WTC11 (cell line): ENCODE results near the gene NEUROD2. TPM values are rescaled to one million over a fixed set of nuclear protein-coding genes. Genes with fewer than 3 reads are reported as not detected.
A peak's percentile ranks its signal among the peaks of the same experiment; 100 is the strongest.

ENCODE experiments used
- ATAC-seq: fragments of 200-7000 bp; cut with Tn5 transposase; 2 replicates; pipeline ENCODE4 v1.10.0; 2021; ENCODE audit warnings: mild to moderate bottlenecking, moderate library complexity
- CTCF ChIA-PET: fragments of 300-600 bp; sonication (Branson Sonifier 250); formaldehyde crosslinking; loops from one replicate; lab custom pipeline; 2021; ENCODE audit warnings: antibody characterized with exemption; lab: Charles Lee
- POLR2A ChIA-PET: fragments of 350-600 bp; sonication (Branson Sonifier 250); formaldehyde crosslinking; loops from one replicate; lab custom pipeline; 2021; ENCODE audit warnings: antibody characterized with exemption; lab: Charles Lee
- DNase-seq: peaks from one replicate; pipeline ENCODE4 v3.0.0; 2021; ENCODE audit warnings: low spot score
- H3K27ac Mint-ChIP-seq: 2 replicates; pipeline ENCODE4 v1.8.0; 2021; ENCODE audit warnings: mixed read lengths
- H3K27me3 Mint-ChIP-seq: 2 replicates; pipeline ENCODE4 v1.8.0; 2021; ENCODE audit warnings: low read depth, mild to moderate bottlenecking, moderate library complexity, mixed read lengths
- H3K36me3 Mint-ChIP-seq: 2 replicates; pipeline ENCODE4 v1.8.0; 2021; ENCODE audit warnings: mixed read lengths
- H3K4me1 Mint-ChIP-seq: 2 replicates; pipeline ENCODE4 v1.8.0; 2022; ENCODE audit warnings: mixed read lengths
- H3K4me3 Mint-ChIP-seq: 2 replicates; pipeline ENCODE4 v1.8.0; 2021; ENCODE audit warnings: mild to moderate bottlenecking, moderate library complexity, mixed read lengths
- H3K9me3 Mint-ChIP-seq: 2 replicates; pipeline ENCODE4 v1.8.0; 2021; ENCODE audit warnings: mixed read lengths
- ATF1 ChIP-seq: sonication (generic); formaldehyde crosslinking; IDR thresholded peaks from 2 replicates; pipeline ENCODE4 v1.8.1; 2023; ENCODE audit warnings: mild to moderate bottlenecking, moderate library complexity, missing genetic modification reagents
- ELF4 ChIP-seq: sonication (generic); formaldehyde crosslinking; IDR thresholded peaks from 2 replicates; pipeline ENCODE4 v1.8.1; 2022; ENCODE audit warnings: low read depth, mild to moderate bottlenecking, moderate library complexity, missing genetic modification reagents
- HMGA2 ChIP-seq: fragments of 250-450 bp; sonication (Bioruptor Pico); IDR thresholded peaks from 2 replicates; pipeline ENCODE4 v1.4.0; 2021; ENCODE audit warnings: mild to moderate bottlenecking, moderate library complexity
- NFYB ChIP-seq: sonication (generic); formaldehyde crosslinking; conservative IDR thresholded peaks from 2 replicates; pipeline ENCODE4 v1.8.0; 2022; ENCODE audit warnings: low read depth, missing genetic modification reagents
- RELA ChIP-seq: sonication (generic); formaldehyde crosslinking; IDR thresholded peaks from 2 replicates; pipeline ENCODE4 v1.8.1; 2022; ENCODE audit warnings: missing genetic modification reagents, mild to moderate bottlenecking, borderline replicate concordance
- TCF7 ChIP-seq: sonication (generic); formaldehyde crosslinking; IDR thresholded peaks from 2 replicates; pipeline ENCODE4 v1.8.0; 2022; ENCODE audit warnings: mild to moderate bottlenecking, low read depth, missing genetic modification reagents, moderate library complexity
- TEAD1 ChIP-seq: sonication (generic); formaldehyde crosslinking; IDR thresholded peaks from 2 replicates; pipeline ENCODE4 v1.8.0; 2022; ENCODE audit warnings: mild to moderate bottlenecking, missing genetic modification reagents
- ZBTB21 ChIP-seq: sonication (generic); formaldehyde crosslinking; IDR thresholded peaks from 2 replicates; pipeline ENCODE4 v1.8.1; 2023; ENCODE audit warnings: mild to moderate bottlenecking, missing genetic modification reagents, borderline replicate concordance
- total RNA-seq: library from RNA; stranded (reverse); gene quantifications from 3 replicates; pipeline ENCODE4 v1.2.3, GENCODE V29; 2021
- TF ChIP-seq, protein P1 (sequence below): sonication (generic); formaldehyde crosslinking; IDR thresholded peaks from 2 replicates; pipeline ENCODE4 v1.8.1; 2022; ENCODE audit warnings: mild to moderate bottlenecking, moderate library complexity, missing genetic modification reagents
- TF ChIP-seq, protein P2 (sequence below): sonication (generic); formaldehyde crosslinking; IDR thresholded peaks from 2 replicates; pipeline ENCODE4 v1.8.0; 2022; ENCODE audit warnings: mild to moderate bottlenecking, missing genetic modification reagents
- TF ChIP-seq, protein P3 (sequence below): sonication (generic); formaldehyde crosslinking; IDR thresholded peaks from 2 replicates; pipeline ENCODE4 v1.8.1; 2023; ENCODE audit warnings: mild to moderate bottlenecking, missing genetic modification reagents, borderline replicate concordance
- TF ChIP-seq, protein P4 (sequence below): sonication (generic); formaldehyde crosslinking; IDR thresholded peaks from 2 replicates; pipeline ENCODE4 v1.8.0; 2023; ENCODE audit warnings: missing genetic modification reagents
- TF ChIP-seq, protein P5 (sequence below): sonication (generic); formaldehyde crosslinking; IDR thresholded peaks from 2 replicates; pipeline ENCODE4 v1.8.0; 2023; ENCODE audit warnings: missing genetic modification reagents, mild to moderate bottlenecking, borderline replicate concordance
- TF ChIP-seq, protein P6 (sequence below): sonication (generic); formaldehyde crosslinking; IDR thresholded peaks from 2 replicates; pipeline ENCODE4 v1.8.1; 2023; ENCODE audit warnings: mild to moderate bottlenecking, missing genetic modification reagents
- TF ChIP-seq, protein P7 (sequence below): sonication (generic); formaldehyde crosslinking; IDR thresholded peaks from 2 replicates; pipeline ENCODE4 v1.8.0; 2022; ENCODE audit warnings: missing genetic modification reagents
- TF ChIP-seq, protein P8 (sequence below): fragments of 250-450 bp; sonication (Bioruptor Pico); IDR thresholded peaks from 2 replicates; pipeline ENCODE4 v1.9.0; 2021; ENCODE audit warnings: mild to moderate bottlenecking

The NEUROD2 gene
- total RNA-seq, 1 experiment from 2014 or later = not detected

DNA sequence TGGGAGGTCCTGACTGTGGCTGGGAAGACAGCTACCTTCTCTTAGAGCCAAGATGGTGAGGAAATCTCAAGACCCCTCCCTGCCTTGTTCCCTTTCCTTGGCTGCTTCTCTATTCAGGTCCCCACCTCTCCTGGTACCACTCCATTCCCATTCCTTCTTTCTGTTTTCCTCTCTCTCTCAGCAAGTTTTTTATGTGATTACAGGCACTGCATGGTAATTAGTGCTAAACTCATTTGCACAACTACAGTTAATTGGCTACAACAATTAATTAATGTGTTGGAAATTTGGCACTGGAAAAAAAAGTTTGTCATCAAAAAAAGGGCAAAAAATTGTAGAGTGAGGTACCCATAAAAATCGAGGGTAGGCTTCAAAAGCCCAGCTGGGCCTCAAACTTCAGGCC is 45.3 kb downstream of the NEUROD2 start (continued):
- TF ChIP-seq HMGA2 (CRISPR knock-in tag) = no peak
- TF ChIP-seq, protein P1, sequence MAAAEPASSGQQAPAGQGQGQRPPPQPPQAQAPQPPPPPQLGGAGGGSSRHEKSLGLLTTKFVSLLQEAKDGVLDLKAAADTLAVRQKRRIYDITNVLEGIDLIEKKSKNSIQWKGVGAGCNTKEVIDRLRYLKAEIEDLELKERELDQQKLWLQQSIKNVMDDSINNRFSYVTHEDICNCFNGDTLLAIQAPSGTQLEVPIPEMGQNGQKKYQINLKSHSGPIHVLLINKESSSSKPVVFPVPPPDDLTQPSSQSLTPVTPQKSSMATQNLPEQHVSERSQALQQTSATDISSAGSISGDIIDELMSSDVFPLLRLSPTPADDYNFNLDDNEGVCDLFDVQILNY (CRISPR knock-in tag) = no peak

DNA sequence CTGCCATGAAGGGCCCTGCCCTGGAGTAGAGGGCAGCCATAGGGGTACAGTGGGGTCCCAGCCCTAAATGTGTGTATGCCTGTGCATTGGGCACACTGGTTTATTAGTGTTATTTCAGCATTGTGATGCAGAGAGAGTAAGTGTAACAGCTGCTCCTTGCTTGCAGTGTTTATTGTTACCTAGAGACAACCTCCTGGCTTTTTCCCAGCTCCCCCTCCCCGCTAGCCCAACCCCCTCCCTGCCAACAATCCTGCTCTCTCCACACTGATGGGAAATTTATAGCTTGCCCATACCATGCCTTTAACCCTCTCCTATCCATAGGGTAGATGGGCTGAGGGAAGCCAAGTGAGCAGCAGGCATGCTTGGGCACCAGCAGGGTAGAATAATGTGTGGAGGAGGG is 51.3 kb downstream of the NEUROD2 start:
- POLR2A ChIA-PET = no interaction called here
- no peak overlapping the region for H3K4me3 Mint-ChIP-seq
- CTCF ChIA-PET = interaction anchor here (1.2 to 14.0 kb wide), 6 partner anchors 8 to 116 kb away, joined by 3 to 390 read pairs (median 18); partner anchors contain the start of gene PPP1R1B
- H3K27me3 Mint-ChIP-seq = no peaks in the 10 kb centered on the region
- ATAC-seq = no peak
- TF ChIP-seq TEAD1 (CRISPR knock-in tag) = no peak
- no peak for TF ChIP-seq ATF1 (CRISPR knock-in tag)
- no peak for TF ChIP-seq RELA (CRISPR knock-in tag)
- TF ChIP-seq, protein P2, sequence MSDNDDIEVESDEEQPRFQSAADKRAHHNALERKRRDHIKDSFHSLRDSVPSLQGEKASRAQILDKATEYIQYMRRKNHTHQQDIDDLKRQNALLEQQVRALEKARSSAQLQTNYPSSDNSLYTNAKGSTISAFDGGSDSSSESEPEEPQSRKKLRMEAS (CRISPR knock-in tag) = no peak
- TF ChIP-seq, protein P3, sequence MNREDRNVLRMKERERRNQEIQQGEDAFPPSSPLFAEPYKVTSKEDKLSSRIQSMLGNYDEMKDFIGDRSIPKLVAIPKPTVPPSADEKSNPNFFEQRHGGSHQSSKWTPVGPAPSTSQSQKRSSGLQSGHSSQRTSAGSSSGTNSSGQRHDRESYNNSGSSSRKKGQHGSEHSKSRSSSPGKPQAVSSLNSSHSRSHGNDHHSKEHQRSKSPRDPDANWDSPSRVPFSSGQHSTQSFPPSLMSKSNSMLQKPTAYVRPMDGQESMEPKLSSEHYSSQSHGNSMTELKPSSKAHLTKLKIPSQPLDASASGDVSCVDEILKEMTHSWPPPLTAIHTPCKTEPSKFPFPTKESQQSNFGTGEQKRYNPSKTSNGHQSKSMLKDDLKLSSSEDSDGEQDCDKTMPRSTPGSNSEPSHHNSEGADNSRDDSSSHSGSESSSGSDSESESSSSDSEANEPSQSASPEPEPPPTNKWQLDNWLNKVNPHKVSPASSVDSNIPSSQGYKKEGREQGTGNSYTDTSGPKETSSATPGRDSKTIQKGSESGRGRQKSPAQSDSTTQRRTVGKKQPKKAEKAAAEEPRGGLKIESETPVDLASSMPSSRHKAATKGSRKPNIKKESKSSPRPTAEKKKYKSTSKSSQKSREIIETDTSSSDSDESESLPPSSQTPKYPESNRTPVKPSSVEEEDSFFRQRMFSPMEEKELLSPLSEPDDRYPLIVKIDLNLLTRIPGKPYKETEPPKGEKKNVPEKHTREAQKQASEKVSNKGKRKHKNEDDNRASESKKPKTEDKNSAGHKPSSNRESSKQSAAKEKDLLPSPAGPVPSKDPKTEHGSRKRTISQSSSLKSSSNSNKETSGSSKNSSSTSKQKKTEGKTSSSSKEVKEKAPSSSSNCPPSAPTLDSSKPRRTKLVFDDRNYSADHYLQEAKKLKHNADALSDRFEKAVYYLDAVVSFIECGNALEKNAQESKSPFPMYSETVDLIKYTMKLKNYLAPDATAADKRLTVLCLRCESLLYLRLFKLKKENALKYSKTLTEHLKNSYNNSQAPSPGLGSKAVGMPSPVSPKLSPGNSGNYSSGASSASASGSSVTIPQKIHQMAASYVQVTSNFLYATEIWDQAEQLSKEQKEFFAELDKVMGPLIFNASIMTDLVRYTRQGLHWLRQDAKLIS = no peak
- TF ChIP-seq, protein P4, sequence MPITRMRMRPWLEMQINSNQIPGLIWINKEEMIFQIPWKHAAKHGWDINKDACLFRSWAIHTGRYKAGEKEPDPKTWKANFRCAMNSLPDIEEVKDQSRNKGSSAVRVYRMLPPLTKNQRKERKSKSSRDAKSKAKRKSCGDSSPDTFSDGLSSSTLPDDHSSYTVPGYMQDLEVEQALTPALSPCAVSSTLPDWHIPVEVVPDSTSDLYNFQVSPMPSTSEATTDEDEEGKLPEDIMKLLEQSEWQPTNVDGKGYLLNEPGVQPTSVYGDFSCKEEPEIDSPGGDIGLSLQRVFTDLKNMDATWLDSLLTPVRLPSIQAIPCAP (CRISPR knock-in tag) = no peak
- no peak for TF ChIP-seq ZBTB21
- TF ChIP-seq, protein P5, sequence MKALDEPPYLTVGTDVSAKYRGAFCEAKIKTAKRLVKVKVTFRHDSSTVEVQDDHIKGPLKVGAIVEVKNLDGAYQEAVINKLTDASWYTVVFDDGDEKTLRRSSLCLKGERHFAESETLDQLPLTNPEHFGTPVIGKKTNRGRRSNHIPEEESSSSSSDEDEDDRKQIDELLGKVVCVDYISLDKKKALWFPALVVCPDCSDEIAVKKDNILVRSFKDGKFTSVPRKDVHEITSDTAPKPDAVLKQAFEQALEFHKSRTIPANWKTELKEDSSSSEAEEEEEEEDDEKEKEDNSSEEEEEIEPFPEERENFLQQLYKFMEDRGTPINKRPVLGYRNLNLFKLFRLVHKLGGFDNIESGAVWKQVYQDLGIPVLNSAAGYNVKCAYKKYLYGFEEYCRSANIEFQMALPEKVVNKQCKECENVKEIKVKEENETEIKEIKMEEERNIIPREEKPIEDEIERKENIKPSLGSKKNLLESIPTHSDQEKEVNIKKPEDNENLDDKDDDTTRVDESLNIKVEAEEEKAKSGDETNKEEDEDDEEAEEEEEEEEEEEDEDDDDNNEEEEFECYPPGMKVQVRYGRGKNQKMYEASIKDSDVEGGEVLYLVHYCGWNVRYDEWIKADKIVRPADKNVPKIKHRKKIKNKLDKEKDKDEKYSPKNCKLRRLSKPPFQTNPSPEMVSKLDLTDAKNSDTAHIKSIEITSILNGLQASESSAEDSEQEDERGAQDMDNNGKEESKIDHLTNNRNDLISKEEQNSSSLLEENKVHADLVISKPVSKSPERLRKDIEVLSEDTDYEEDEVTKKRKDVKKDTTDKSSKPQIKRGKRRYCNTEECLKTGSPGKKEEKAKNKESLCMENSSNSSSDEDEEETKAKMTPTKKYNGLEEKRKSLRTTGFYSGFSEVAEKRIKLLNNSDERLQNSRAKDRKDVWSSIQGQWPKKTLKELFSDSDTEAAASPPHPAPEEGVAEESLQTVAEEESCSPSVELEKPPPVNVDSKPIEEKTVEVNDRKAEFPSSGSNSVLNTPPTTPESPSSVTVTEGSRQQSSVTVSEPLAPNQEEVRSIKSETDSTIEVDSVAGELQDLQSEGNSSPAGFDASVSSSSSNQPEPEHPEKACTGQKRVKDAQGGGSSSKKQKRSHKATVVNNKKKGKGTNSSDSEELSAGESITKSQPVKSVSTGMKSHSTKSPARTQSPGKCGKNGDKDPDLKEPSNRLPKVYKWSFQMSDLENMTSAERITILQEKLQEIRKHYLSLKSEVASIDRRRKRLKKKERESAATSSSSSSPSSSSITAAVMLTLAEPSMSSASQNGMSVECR (CRISPR knock-in tag) = no peak
- no peak for TF ChIP-seq NFYB (CRISPR knock-in tag)
- TF ChIP-seq, all 79 proteins: peak for 0
- no peak for DNase-seq
- Mint-ChIP-seq H3K36me3 (no peaks in the 10 kb centered on the region), H3K4me1 (peaks cover 10% of the 10 kb centered on the region), H3K9me3 (no peaks in the 10 kb centered on the region), H3K27ac (no peak overlapping the region)

DNA sequence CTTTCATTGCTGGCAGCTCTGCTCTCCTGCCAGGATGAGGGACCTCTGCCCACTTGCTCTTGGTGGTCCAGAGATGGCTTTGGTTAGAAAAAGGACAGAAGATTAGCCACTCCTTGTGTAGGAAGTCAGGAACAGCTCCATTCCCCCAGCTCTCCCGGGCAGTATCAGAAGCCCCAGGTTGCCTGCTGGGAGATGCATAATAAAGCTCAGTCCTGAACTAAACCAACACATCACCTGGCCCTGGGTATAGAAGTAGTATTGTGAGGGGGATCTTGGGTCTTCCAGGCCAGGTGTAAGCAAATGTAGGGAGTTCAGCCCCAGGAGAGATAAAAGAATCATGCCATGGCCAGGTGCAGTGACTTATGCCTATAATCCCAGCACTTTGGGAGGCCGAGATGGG is 52.4 kb downstream of the NEUROD2 start:
- no peak overlapping the region for H3K4me3 Mint-ChIP-seq
- ATAC-seq (peak; percentile 80), DNase-seq (no peak)
- peaks cover 10% of the 10 kb centered on the region for H3K4me1 Mint-ChIP-seq
- H3K9me3 Mint-ChIP-seq = no peaks in the 10 kb centered on the region
- ChIA-PET CTCF (interaction anchor here (0.6 to 14.0 kb wide), 10 partner anchors 8 to 572 kb away, joined by 3 to 390 read pairs (median 6); partner anchors contain the start of gene PPP1R1B), POLR2A (interaction anchor here (0.7 to 1.0 kb wide), 2 partner anchors 18 to 31 kb away, joined by 3 to 4 read pairs; no protein-coding TSS in a partner anchor)
- no peaks in the 10 kb centered on the region for H3K27me3 Mint-ChIP-seq
- TF ChIP-seq ELF4 (CRISPR knock-in tag) (no peak), NFYB (CRISPR knock-in tag) (no peak), TCF7 (no peak)
- TF ChIP-seq, protein P6, sequence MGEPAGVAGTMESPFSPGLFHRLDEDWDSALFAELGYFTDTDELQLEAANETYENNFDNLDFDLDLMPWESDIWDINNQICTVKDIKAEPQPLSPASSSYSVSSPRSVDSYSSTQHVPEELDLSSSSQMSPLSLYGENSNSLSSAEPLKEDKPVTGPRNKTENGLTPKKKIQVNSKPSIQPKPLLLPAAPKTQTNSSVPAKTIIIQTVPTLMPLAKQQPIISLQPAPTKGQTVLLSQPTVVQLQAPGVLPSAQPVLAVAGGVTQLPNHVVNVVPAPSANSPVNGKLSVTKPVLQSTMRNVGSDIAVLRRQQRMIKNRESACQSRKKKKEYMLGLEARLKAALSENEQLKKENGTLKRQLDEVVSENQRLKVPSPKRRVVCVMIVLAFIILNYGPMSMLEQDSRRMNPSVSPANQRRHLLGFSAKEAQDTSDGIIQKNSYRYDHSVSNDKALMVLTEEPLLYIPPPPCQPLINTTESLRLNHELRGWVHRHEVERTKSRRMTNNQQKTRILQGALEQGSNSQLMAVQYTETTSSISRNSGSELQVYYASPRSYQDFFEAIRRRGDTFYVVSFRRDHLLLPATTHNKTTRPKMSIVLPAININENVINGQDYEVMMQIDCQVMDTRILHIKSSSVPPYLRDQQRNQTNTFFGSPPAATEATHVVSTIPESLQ (CRISPR knock-in tag) = no peak
- TF ChIP-seq, protein P7, sequence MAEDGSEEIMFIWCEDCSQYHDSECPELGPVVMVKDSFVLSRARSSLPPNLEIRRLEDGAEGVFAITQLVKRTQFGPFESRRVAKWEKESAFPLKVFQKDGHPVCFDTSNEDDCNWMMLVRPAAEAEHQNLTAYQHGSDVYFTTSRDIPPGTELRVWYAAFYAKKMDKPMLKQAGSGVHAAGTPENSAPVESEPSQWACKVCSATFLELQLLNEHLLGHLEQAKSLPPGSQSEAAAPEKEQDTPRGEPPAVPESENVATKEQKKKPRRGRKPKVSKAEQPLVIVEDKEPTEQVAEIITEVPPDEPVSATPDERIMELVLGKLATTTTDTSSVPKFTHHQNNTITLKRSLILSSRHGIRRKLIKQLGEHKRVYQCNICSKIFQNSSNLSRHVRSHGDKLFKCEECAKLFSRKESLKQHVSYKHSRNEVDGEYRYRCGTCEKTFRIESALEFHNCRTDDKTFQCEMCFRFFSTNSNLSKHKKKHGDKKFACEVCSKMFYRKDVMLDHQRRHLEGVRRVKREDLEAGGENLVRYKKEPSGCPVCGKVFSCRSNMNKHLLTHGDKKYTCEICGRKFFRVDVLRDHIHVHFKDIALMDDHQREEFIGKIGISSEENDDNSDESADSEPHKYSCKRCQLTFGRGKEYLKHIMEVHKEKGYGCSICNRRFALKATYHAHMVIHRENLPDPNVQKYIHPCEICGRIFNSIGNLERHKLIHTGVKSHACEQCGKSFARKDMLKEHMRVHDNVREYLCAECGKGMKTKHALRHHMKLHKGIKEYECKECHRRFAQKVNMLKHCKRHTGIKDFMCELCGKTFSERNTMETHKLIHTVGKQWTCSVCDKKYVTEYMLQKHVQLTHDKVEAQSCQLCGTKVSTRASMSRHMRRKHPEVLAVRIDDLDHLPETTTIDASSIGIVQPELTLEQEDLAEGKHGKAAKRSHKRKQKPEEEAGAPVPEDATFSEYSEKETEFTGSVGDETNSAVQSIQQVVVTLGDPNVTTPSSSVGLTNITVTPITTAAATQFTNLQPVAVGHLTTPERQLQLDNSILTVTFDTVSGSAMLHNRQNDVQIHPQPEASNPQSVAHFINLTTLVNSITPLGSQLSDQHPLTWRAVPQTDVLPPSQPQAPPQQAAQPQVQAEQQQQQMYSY (CRISPR knock-in tag) = 0 out of 2 replicates have a peak, but pooled peaks have one; percentile 33
- TF ChIP-seq, protein P8, sequence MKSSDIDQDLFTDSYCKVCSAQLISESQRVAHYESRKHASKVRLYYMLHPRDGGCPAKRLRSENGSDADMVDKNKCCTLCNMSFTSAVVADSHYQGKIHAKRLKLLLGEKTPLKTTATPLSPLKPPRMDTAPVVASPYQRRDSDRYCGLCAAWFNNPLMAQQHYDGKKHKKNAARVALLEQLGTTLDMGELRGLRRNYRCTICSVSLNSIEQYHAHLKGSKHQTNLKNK (CRISPR knock-in tag) = no peak
- H3K36me3 Mint-ChIP-seq = no peaks in the 10 kb centered on the region
- no peak overlapping the region for H3K27ac Mint-ChIP-seq
